Stimulated activated naive CD4-positive, alpha-beta T cell treated with Interleukin-2 at 50 U/mL for 16 hours (primary cell): ENCODE data around the gene RRP1B.
"Not testable (repeated sequence)": the region's sequence is repeated elsewhere in the genome, so short reads cannot be mapped to it uniquely, and the experiment has no call there.

Experiments
- DNase-seq: peaks from one replicate; lab custom pipeline; 2025; lab: John Stamatoyannopoulos, UW

RRP1B gene, protein sequence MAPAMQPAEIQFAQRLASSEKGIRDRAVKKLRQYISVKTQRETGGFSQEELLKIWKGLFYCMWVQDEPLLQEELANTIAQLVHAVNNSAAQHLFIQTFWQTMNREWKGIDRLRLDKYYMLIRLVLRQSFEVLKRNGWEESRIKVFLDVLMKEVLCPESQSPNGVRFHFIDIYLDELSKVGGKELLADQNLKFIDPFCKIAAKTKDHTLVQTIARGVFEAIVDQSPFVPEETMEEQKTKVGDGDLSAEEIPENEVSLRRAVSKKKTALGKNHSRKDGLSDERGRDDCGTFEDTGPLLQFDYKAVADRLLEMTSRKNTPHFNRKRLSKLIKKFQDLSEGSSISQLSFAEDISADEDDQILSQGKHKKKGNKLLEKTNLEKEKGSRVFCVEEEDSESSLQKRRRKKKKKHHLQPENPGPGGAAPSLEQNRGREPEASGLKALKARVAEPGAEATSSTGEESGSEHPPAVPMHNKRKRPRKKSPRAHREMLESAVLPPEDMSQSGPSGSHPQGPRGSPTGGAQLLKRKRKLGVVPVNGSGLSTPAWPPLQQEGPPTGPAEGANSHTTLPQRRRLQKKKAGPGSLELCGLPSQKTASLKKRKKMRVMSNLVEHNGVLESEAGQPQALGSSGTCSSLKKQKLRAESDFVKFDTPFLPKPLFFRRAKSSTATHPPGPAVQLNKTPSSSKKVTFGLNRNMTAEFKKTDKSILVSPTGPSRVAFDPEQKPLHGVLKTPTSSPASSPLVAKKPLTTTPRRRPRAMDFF

GRCh38 chr21:43659136-43660000 lies at the start of gene RRP1B, which contains the start of gene HSF2BP:
Gene RRP1B (plus strand): TSS chr21:43659560. CDS start chr21:43659665, 105 bp downstream.
Gene HSF2BP (minus strand): TSS chr21:43659488. CDS start chr21:43658096, 1,392 bp downstream.
- DNase-seq = peak; percentile 73

DNA sequence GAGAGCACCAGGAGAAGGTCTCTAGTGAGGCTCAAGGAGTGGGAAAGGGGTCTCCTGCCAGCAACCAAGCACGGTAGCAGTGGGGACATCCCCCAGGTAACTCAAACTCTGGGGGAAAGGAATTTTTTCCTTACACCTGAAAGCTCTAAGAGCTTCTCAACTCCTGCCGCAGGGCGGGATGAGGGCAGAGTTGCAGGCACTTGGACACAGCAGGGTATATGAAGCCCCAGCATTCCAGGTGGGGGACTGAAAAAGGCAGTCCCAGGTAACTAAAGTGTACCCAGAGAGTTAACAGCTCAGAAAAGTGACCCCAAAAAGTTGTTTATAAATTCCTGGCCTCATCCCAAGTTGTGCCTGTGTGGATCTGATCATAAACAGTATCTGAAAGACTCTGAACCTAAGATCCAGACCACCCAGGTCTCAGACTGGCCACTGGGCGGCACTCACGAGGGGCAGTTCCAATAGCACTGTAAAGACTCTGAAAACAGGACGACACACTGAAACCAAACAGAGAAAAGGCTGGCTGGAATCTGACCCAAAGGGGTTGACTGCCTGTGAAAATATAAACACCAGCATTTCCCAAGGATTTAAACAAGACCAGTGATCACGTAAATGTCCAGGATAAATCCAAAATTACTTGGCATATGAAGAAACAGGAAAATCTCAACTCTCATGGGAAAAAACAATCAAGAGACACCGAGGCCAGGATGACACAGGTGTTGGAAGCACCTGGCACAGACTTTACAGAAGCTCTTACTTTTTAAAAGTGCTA lies 47.6 kb upstream of the RRP1B start:
- DNase-seq = no peak

GRCh38 chr21:43613755-43614638 lies 45.4 kb upstream of the RRP1B start:
- no peak for DNase-seq

DNA sequence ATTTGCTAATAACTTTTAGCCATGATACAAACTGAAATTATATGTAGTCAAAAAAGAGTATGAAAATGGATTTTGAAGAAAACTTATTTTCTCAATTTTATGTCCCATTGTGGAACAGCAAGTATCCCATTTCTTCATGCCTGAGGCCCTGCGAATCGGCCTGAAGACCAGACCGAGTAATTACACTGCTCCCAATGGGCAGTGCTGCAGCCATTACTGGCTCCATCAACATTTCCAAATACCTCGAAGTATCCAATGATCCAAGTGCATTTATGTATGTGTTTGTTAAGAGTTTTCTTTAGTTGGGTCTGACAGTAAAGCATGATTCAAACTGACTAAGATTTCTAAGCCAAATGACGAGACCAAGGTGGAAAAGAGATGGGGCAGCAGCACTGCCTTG lies 44.5 kb upstream of the RRP1B start:
- no peak for DNase-seq

- not testable (repeated sequence) for DNase-seq
Observed at GRCh38 chr21:43616861-43617260, 42.5 kb upstream of the RRP1B start.

DNA sequence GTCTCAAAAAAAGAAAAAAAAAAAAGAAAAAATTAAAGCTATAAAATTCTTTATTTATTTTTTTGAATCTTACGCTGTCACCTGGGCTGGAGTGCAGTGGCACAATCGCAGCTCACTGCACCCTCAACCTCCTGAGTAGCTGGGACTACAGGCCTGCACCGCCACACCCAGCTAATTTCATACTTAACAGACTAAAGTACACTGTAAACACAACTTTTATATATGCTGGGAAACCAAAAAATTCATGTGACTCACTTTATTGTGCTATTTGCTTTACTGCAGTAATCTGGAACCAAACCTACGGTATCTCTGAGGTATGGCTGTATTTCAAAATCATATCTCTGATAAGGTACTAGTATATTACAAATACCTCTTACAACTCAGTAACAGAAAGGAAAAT lies 40.4 kb upstream of the RRP1B start:
- DNase-seq = no peak

DNA sequence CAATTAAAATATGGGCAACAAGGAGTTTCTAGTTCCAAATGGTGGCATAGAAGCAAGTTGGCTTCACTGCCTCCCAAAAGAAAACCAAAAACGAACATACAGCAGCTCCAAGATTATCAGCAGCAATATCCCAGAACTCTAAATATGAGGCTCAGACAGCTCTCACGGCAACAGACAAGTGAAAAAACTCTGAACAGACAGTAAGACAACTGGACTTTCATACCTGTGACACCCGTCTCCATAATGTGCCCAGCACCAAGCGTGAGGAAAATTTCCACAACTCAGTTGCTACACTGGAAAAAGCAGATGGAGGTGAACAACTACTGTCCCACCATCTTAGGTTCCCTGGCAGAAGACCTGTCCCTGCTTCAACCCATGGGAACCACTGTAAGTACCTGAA lies 40.0 kb upstream of the RRP1B start:
- DNase-seq = no peak

GRCh38 chr21:43619856-43620255 lies 39.5 kb upstream of the RRP1B start:
- DNase-seq = no peak

DNA sequence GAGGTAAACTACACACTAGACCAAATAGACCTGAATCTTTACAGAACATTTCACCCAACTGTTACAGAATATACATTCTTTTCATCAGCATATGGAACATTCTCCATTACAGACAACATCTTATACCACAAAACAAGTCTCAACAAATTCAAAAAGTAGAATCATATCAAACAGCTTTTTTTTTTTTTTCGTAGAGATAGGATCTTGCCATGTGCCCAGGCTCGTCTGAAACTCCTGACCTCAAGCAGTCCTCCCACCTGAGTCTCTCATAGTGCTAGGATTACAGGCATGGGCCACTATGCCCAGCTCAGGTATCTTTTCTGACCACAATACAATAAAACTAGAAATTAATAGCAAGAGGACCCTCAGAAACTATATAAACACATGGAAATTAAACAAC lies 36.6 kb upstream of the RRP1B start:
- DNase-seq = no peak

- DNase-seq = no peak
Observed at GRCh38 chr21:43623588-43623987, 35.8 kb upstream of the RRP1B start.

GRCh38 chr21:43624339-43624738 lies 35.0 kb upstream of the RRP1B start:
- no peak for DNase-seq

DNA sequence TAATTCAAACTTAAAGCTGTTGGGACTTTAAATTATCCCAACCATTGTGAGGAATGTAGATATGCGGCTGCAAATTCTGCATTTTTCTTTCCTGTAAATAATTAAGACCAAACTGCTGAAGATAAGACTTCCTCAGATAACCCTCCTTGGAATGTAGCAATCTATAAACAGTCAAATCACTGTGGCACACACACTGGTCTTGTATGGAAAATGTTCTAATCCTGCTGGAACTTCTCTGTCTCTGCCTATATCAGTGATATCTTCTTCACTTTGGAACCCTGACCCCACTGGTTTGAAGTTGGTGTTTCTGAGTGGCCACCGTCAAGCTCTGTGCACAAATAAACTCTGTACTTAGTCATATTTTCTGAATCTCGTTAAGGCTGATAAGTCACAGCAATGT lies 33.0 kb upstream of the RRP1B start:
- no peak for DNase-seq

DNA sequence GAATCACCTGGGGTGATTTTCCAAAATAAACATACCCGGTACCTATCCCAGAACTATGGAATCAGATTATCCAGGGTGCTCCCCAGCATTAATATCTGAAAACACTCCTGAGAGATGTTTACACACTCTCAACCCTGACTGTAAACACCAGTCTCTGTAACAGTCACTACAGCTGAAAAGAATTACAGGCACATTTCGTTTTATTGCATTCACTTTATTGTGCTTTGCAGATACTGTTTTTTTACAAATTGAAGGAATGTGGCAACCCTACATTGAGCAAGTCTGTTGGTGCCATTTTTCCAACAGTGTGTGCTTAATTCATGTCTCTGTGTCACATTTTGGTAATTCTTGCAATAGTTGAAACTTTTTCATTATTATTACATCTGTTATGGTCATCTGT lies 31.8 kb upstream of the RRP1B start:
- no peak for DNase-seq

DNA sequence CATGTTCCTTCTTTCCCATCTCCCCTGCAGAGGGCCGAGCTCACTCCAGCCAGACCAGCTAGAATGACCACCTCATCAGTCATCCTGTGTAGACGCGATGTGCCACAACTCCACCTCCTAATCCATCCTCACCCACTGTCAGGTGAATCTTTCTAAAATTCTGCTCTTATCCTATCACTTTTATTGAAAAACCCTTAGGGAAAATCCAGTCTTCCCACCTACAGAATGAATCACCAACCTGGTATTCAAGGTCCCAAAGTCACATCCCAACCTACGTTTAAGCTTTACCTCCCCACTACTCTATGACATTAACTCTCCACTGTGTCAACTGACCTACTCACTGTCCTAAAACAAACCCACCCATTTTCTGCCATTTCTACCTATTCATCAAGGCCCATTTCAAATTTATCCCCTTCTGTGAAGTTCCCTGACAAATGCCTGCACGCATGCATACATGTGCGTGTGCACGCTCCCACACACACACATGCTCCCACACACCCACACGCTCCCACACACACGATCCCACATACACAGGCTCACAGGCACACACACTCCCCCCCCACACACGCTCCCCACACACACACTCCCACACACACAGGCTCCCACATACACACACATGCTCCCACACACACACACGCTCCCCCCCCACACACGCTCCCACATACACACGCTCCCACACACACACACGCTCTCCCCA lies 27.8 kb upstream of the RRP1B start:
- DNase-seq = no peak

- no peak for DNase-seq
Observed at GRCh38 chr21:43632373-43632905, 26.9 kb upstream of the RRP1B start.

GRCh38 chr21:43634618-43635017 lies 24.7 kb upstream of the RRP1B start:
- DNase-seq = no peak

- no peak for DNase-seq
Observed at GRCh38 chr21:43635436-43635835, 23.9 kb upstream of the RRP1B start.

DNA sequence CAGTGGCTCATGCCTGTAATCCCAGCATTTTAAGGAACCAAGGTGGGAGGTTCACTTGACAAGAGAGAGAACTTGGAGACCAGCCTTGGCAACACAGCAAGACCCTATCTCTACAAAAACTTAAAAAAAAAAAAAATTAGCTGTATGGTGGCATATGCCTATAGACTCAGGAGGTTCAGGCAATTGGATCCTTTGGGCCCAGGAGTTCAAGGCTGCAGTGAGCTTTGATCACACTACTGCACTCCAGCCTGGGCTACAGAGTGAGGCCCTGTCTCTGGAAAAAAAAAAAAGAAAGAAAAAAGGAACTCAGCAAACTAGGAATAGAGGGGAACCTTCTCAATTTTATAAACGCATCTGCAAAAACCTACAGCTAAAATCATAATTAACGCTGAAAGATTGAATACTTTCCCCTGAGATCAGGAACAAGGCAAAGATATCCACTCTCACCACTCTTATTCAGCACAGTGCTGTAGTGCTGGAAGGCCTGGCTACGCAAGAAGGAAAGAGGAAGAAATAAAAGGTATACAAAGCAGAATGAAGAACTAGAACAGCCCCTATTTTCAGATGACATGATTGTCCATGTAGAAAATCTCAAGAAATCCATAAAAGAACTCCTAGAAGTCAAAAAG lies 21.7 kb upstream of the RRP1B start:
- DNase-seq = no peak
